GM12865 (cell line): ENCODE results near the gene PRKAR1B.

Experiments
- DNase-seq: peaks from one replicate; pipeline ENCODE4 v3.0.0; 2010; ENCODE audit warnings: low read depth
- H3K4me3 ChIP-seq: 2 replicates; pipeline ENCODE4 v1.5.1; 2011; ENCODE audit warnings: mild to moderate bottlenecking, low read depth, low read length, control low read depth
- CTCF ChIP-seq: IDR thresholded peaks from 2 replicates; pipeline ENCODE4 v1.5.1; 2011; ENCODE audit warnings: low read length, control low read depth, low read depth, inconsistent platforms; ENCODE audit not compliant: insufficient read depth; ENCODE audit errors: missing control alignments

The PRKAR1B gene

GRCh38 chr7:539731-540411, 187.2 kb downstream of the PRKAR1B start:
- no peak for DNase-seq
- H3K4me3 ChIP-seq = no peak overlapping the region
- no peak for TF ChIP-seq CTCF

GRCh38 chr7:538764-539685, 188.1 kb downstream of the PRKAR1B start:
- H3K4me3 ChIP-seq = no peak overlapping the region
- no peak for TF ChIP-seq CTCF
- no peak for DNase-seq

GRCh38 chr7:537911-538634, 189.0 kb downstream of the PRKAR1B start:
- TF ChIP-seq CTCF = no peak
- no peak for DNase-seq
- H3K4me3 ChIP-seq = no peak overlapping the region

GRCh38 chr7:536231-536630, 190.8 kb downstream of the PRKAR1B start:
- no peak overlapping the region for H3K4me3 ChIP-seq
- no peak for DNase-seq
- TF ChIP-seq CTCF = no peak

GRCh38 chr7:534959-535358, 192.1 kb downstream of the PRKAR1B start:
- DNase-seq = no peak
- TF ChIP-seq CTCF = no peak
- no peak overlapping the region for H3K4me3 ChIP-seq

- DNase-seq = no peak
- TF ChIP-seq CTCF = no peak
Observed at GRCh38 chr7:534075-534474, 193.0 kb downstream of the PRKAR1B start.

More at GRCh38 chr7:534075-534474, 193.0 kb downstream of the PRKAR1B start:
- no peak overlapping the region for H3K4me3 ChIP-seq
